CD4-positive, CD25-positive, alpha-beta regulatory T cell (primary cell): ENCODE measurements around the gene PRKACA. TPM values are rescaled to one million over a fixed set of nuclear protein-coding genes. Genes with fewer than 3 reads are reported as not detected.
"Not testable (repeated sequence)": the region's sequence is repeated elsewhere in the genome, so short reads cannot be mapped to it uniquely, and the experiment has no call there.

ENCODE experiments used
- ATAC-seq, 2 donors: fragments of 150-1000 bp; cut with Tn5 transposase; one replicate each; pipeline ENCODE4 v1.10.0; 2021; ENCODE audit warnings: low read depth in 2 of 2, moderate number of reproducible peaks in 2 of 2, moderate library complexity in 1 of 2
- DNase-seq, 3 donors: peaks; one replicate each; pipeline versions ENCODE4 v3.0.0 to v3.0.0-alpha.2; 2012 to 2022; ENCODE audit warnings: mixed read lengths in 1 of 3
- H3K27ac ChIP-seq: one replicate; pipeline ENCODE4 v1.7.0; 2013; ENCODE audit warnings: mild to moderate bottlenecking, low read length; ENCODE audit not compliant: insufficient read depth, poor library complexity, severe bottlenecking
- H3K27me3 ChIP-seq: one replicate; pipeline ENCODE4 v1.7.0; 2013; ENCODE audit warnings: low read length; ENCODE audit not compliant: control insufficient read depth, insufficient read depth
- H3K36me3 ChIP-seq: one replicate; pipeline ENCODE4 v1.7.0; 2013; ENCODE audit warnings: mild to moderate bottlenecking, low read length, moderate library complexity; ENCODE audit not compliant: control insufficient read depth, insufficient read depth
- H3K4me1 ChIP-seq: 2 replicates; pipeline ENCODE4 v1.7.0; 2013; ENCODE audit warnings: mild to moderate bottlenecking, low read length; ENCODE audit not compliant: insufficient read depth, control insufficient read depth, poor library complexity, severe bottlenecking
- H3K4me3 ChIP-seq: one replicate; pipeline ENCODE4 v1.7.0; 2013; ENCODE audit warnings: low read depth, mild to moderate bottlenecking, low read length, moderate library complexity
- H3K9me3 ChIP-seq, 2 experiments: 1 replicate in 1 of 2; 2 replicates in 1 of 2; pipeline ENCODE4 v1.7.0; 2013; ENCODE audit warnings: low read length in 2 of 2, mild to moderate bottlenecking in 1 of 2, moderate library complexity in 1 of 2; ENCODE audit not compliant: control insufficient read depth in 2 of 2
- H3K27ac Mint-ChIP-seq, 3 donors: one replicate each; pipeline ENCODE4 v1.8.0; 2020 to 2022; ENCODE audit warnings: mild to moderate bottlenecking in 3 of 3, mixed read lengths in 3 of 3, moderate library complexity in 2 of 3
- H3K27me3 Mint-ChIP-seq: one replicate; pipeline ENCODE4 v1.8.0; 2022; ENCODE audit warnings: mild to moderate bottlenecking, mixed read lengths
- H3K36me3 Mint-ChIP-seq: one replicate; pipeline ENCODE4 v1.8.0; 2020; ENCODE audit warnings: mixed read lengths
- H3K4me1 Mint-ChIP-seq, 4 donors: one replicate each; pipeline ENCODE4 v1.8.0; 2020 to 2022; ENCODE audit warnings: mixed read lengths in 4 of 4, mild to moderate bottlenecking in 1 of 4
- H3K4me3 Mint-ChIP-seq, 4 donors: one replicate each; pipeline ENCODE4 v1.8.0; 2020 to 2022; ENCODE audit warnings: mild to moderate bottlenecking in 4 of 4, mixed read lengths in 4 of 4, moderate library complexity in 3 of 4
- H3K9me3 Mint-ChIP-seq, 7 donors: one replicate each; pipeline ENCODE4 v1.8.0; 2020 to 2022; ENCODE audit warnings: mixed read lengths in 7 of 7, mild to moderate bottlenecking in 3 of 7, moderate library complexity in 2 of 7
- polyA plus RNA-seq, 4 donors: library from polyadenylated mRNA; unstranded; fragments of 300-500 nt; fragmentation: Illumina TruSeq; gene quantifications; one replicate each; pipeline ENCODE4 v1.2.3, GENCODE V29; 2021
- total RNA-seq: library from RNA; stranded (reverse); gene quantifications from one replicate; pipeline ENCODE4 v1.2.3, GENCODE V29; 2022

PRKACA gene
- total and polyA plus RNA-seq, 5 donors from 2014 or later = 0.47 to 40.2 (median 1.4) TPM

GRCh38 chr19:14146169-14146568, 28.6 kb upstream of the PRKACA start:
- peaks cover 32% of the 10 kb centered on the region for H3K4me1 ChIP-seq
- not testable (repeated sequence) for H3K9me3 Mint-ChIP-seq, H3K36me3 Mint-ChIP-seq, H3K36me3 ChIP-seq, H3K4me3 ChIP-seq, H3K27me3 Mint-ChIP-seq, H3K27ac ChIP-seq, ATAC-seq, H3K27me3 ChIP-seq, H3K9me3 ChIP-seq, DNase-seq
- Mint-ChIP-seq H3K4me1 (peaks cover 0 to 56% (median 25%) of the 10 kb centered on the region in 4 donors), H3K27ac (peak overlapping the region in 2 of 3 donors; percentile 8 to 83), H3K4me3 (peak overlapping the region in 1 of 4 donors; percentile 14)

GRCh38 chr19:14145381-14145780, 27.8 kb upstream of the PRKACA start:
- Histone ChIP-seq H3K9me3 (no peaks in the 10 kb centered on the region), H3K4me3 (no peak overlapping the region), H3K27ac (no peak overlapping the region), H3K27me3 (no peaks in the 10 kb centered on the region), H3K36me3 (no peaks in the 10 kb centered on the region), H3K4me1 (peaks cover 28% of the 10 kb centered on the region)
- no peaks in the 10 kb centered on the region for H3K27me3 Mint-ChIP-seq
- no peaks in the 10 kb centered on the region for H3K9me3 Mint-ChIP-seq
- H3K4me1 Mint-ChIP-seq = peaks cover 0 to 57% (median 27%) of the 10 kb centered on the region in 4 donors
- peaks cover 10% of the 10 kb centered on the region for H3K36me3 Mint-ChIP-seq
- ATAC-seq (no peak), DNase-seq (no peak)
- peak overlapping the region in 2 of 3 donors; percentile 71 to 81 for H3K27ac Mint-ChIP-seq
- H3K4me3 Mint-ChIP-seq = peak overlapping the region in 1 of 4 donors; percentile 14

GRCh38 chr19:14142262-14143190, 25.0 kb upstream of the PRKACA start:
- no peak for DNase-seq
- peaks cover 6 to 44% (median 30%) of the 10 kb centered on the region in 4 donors for H3K4me1 Mint-ChIP-seq

GRCh38 chr19:14141041-14141440, 23.5 kb upstream of the PRKACA start:
- H3K27ac Mint-ChIP-seq = no peak overlapping the region
- peaks cover 13% of the 10 kb centered on the region for H3K36me3 Mint-ChIP-seq

More at GRCh38 chr19:14142262-14143190, 25.0 kb upstream of the PRKACA start:
- Mint-ChIP-seq H3K27me3 (no peaks in the 10 kb centered on the region), H3K36me3 (peaks cover 13% of the 10 kb centered on the region), H3K27ac (peak overlapping the region in 1 of 3 donors; percentile 68), H3K9me3 (no peaks in the 10 kb centered on the region), H3K4me3 (peak overlapping the region in 2 of 4 donors; percentile 8 to 32)
- Histone ChIP-seq H3K4me3 (no peak overlapping the region), H3K9me3 (no peaks in the 10 kb centered on the region), H3K27me3 (no peaks in the 10 kb centered on the region), H3K27ac (no peak overlapping the region), H3K36me3 (peaks cover 7% of the 10 kb centered on the region), H3K4me1 (peaks cover 12% of the 10 kb centered on the region)
- ATAC-seq = no peak

GRCh38 chr19:14139944-14140343, 22.4 kb upstream of the PRKACA start:
- Mint-ChIP-seq H3K4me1 (peaks cover 11 to 47% (median 25%) of the 10 kb centered on the region in 4 donors), H3K27me3 (no peaks in the 10 kb centered on the region), H3K36me3 (peaks cover 11% of the 10 kb centered on the region), H3K4me3 (peak overlapping the region in 3 of 4 donors; percentile 14 to 59 (median 51)), H3K27ac (peak overlapping the region in 2 of 3 donors; percentile 64 to 65), H3K9me3 (no peaks in the 10 kb centered on the region)
- Histone ChIP-seq H3K4me1 (peaks cover 26% of the 10 kb centered on the region), H3K36me3 (peaks cover 7% of the 10 kb centered on the region), H3K9me3 (no peaks in the 10 kb centered on the region), H3K4me3 (no peak overlapping the region), H3K27ac (no peak overlapping the region), H3K27me3 (no peaks in the 10 kb centered on the region)
- no peak for ATAC-seq
- no peak for DNase-seq

More at GRCh38 chr19:14141041-14141440, 23.5 kb upstream of the PRKACA start:
- H3K4me1 Mint-ChIP-seq = peaks cover 11 to 44% (median 33%) of the 10 kb centered on the region in 4 donors
- DNase-seq = no peak
- no peaks in the 10 kb centered on the region for H3K27me3 ChIP-seq
- peak overlapping the region in 1 of 4 donors; percentile 30 for H3K4me3 Mint-ChIP-seq
- no peak overlapping the region for H3K4me3 ChIP-seq
- H3K4me1 ChIP-seq = peaks cover 17% of the 10 kb centered on the region
- H3K27ac ChIP-seq = no peak overlapping the region
- H3K36me3 ChIP-seq = peaks cover 7% of the 10 kb centered on the region
- ATAC-seq = no peak
- no peaks in the 10 kb centered on the region for H3K9me3 Mint-ChIP-seq
- no peaks in the 10 kb centered on the region for H3K9me3 ChIP-seq
- H3K27me3 Mint-ChIP-seq = no peaks in the 10 kb centered on the region

- Histone ChIP-seq H3K9me3 (no peaks in the 10 kb centered on the region), H3K27ac (no peak overlapping the region)
Observed at GRCh38 chr19:14138576-14139265, 21.2 kb upstream of the PRKACA start.

GRCh38 chr19:14136509-14137281, 19.1 kb upstream of the PRKACA start, which contains the start of gene ASF1B:
TSS of gene ASF1B (minus strand) at chr19:14136589. CDS start at chr19:14136456, 133 bp downstream.
- peak within 1 kb of the TSS; percentile 89 to 94 (median 93) for H3K4me3 Mint-ChIP-seq
- peak; percentile 84 to 88 for ATAC-seq
- peak within 1 kb of the TSS; percentile 94 for H3K27ac ChIP-seq
- H3K4me3 ChIP-seq = peak within 1 kb of the TSS; percentile 57
- H3K36me3 Mint-ChIP-seq = peaks cover 7% of the 10 kb centered on the region
- peak within 1 kb of the TSS; percentile 93 to 97 (median 94) for H3K27ac Mint-ChIP-seq
- H3K4me1 ChIP-seq = peaks cover 26% of the 10 kb centered on the region
- no peaks in the 10 kb centered on the region for H3K9me3 Mint-ChIP-seq
- no peaks in the 10 kb centered on the region for H3K27me3 Mint-ChIP-seq
- H3K9me3 ChIP-seq = no peaks in the 10 kb centered on the region
- H3K27me3 ChIP-seq = no peaks in the 10 kb centered on the region
- H3K4me1 Mint-ChIP-seq = peaks cover 11 to 37% (median 22%) of the 10 kb centered on the region in 4 donors
- peaks cover 7% of the 10 kb centered on the region for H3K36me3 ChIP-seq
- peak; percentile 96 to 99 (median 98) for DNase-seq

More at GRCh38 chr19:14138576-14139265, 21.2 kb upstream of the PRKACA start:
- peak overlapping the region; percentile 19 for H3K4me3 ChIP-seq
- peak overlapping the region in 2 of 3 donors; percentile 69 to 78 for H3K27ac Mint-ChIP-seq
- H3K27me3 ChIP-seq = no peaks in the 10 kb centered on the region
- H3K36me3 Mint-ChIP-seq = peaks cover 11% of the 10 kb centered on the region
- peaks cover 7% of the 10 kb centered on the region for H3K36me3 ChIP-seq
- H3K27me3 Mint-ChIP-seq = no peaks in the 10 kb centered on the region
- H3K4me1 ChIP-seq = peaks cover 26% of the 10 kb centered on the region
- ATAC-seq = no peak
- peaks cover 14 to 49% (median 27%) of the 10 kb centered on the region in 4 donors for H3K4me1 Mint-ChIP-seq
- H3K9me3 Mint-ChIP-seq = no peaks in the 10 kb centered on the region
- H3K4me3 Mint-ChIP-seq = peak overlapping the region; percentile 57 to 93 (median 76)
- DNase-seq = no peak
